ENCODE results near the gene OCIAD1. TPM values are rescaled to one million over a fixed set of nuclear protein-coding genes. Genes with fewer than 3 reads are reported as not detected.

OCIAD1 gene
- polyA plus RNA-seq, 3 donors: 112 to 145 (median 139) TPM

GRCh38 chr4:48832571-48832970 is 1.7 kb downstream of the OCIAD1 start:
- peaks cover 29% of the 10 kb centered on the region for H3K79me2 ChIP-seq (ENCODE audit: insufficient read depth, low read length)
- intact Hi-C loops (cut with micrococcal nuclease): loop anchor here in 1 of 2 donors (5.0 kb wide), 1 partner anchor 1370 kb away; the partner anchor contains the start of gene COMMD8
- no peaks in the 10 kb centered on the region for H4K20me1 ChIP-seq (ENCODE audit: insufficient read depth, low read length)
- H3K9ac ChIP-seq (ENCODE audit: insufficient read depth, low read length, poor library complexity, severe bottlenecking): no peak overlapping the region
- H2AFZ ChIP-seq (ENCODE audit: insufficient read depth, low read depth, low read length, poor library complexity, severe bottlenecking): no peak overlapping the region
- peaks cover 0 to under 1% of the 10 kb centered on the region in 2 donors for H3K27me3 ChIP-seq (ENCODE audit: control insufficient read depth in 2 of 2, insufficient read depth in 2 of 2, low read length in 2 of 2)
- Mint-ChIP-seq H3K36me3 (peaks cover 24 to 39% of the 10 kb centered on the region in 2 donors), H3K27ac (no peak overlapping the region), H3K9me3 (peaks cover 0 to 8% (median 2%) of the 10 kb centered on the region in 7 donors), H3K4me1 (peaks cover 12% of the 10 kb centered on the region), H3K27me3 (ENCODE audit: low read depth in 3 of 3) (peaks cover 0 to 2% (median 1%) of the 10 kb centered on the region in 3 donors), H3K4me3 (no peak overlapping the region)
- peaks cover 28 to 43% of the 10 kb centered on the region in 2 donors for H3K36me3 ChIP-seq (replicated peaks in 1 of 2; ENCODE audit: control insufficient read depth in 1 of 2, insufficient read depth in 2 of 2, low read length in 2 of 2)
- WGBS (ENCODE audit: insufficient coverage): 91% methylated on average over 2 of the region's 5 CpGs
- H3K27ac ChIP-seq (ENCODE audit: low read depth in 1 of 2, low read length in 2 of 2): no peak overlapping the region
- H3K9me3 ChIP-seq (replicated peaks in 1 of 2; ENCODE audit: control insufficient read depth in 1 of 2, insufficient read depth in 1 of 2, low read length in 2 of 2): no peaks in the 10 kb centered on the region
- no peak for DNase-seq
- H3K4me2 ChIP-seq (replicated peaks; ENCODE audit: extremely low read depth, low read length, poor library complexity, severe bottlenecking): no peak overlapping the region
- peaks cover 8 to 19% of the 10 kb centered on the region in 2 donors for H3K4me1 ChIP-seq (ENCODE audit: control insufficient read depth in 1 of 2, insufficient read depth in 2 of 2, low read length in 2 of 2)
- TF ChIP-seq, protein P1, sequence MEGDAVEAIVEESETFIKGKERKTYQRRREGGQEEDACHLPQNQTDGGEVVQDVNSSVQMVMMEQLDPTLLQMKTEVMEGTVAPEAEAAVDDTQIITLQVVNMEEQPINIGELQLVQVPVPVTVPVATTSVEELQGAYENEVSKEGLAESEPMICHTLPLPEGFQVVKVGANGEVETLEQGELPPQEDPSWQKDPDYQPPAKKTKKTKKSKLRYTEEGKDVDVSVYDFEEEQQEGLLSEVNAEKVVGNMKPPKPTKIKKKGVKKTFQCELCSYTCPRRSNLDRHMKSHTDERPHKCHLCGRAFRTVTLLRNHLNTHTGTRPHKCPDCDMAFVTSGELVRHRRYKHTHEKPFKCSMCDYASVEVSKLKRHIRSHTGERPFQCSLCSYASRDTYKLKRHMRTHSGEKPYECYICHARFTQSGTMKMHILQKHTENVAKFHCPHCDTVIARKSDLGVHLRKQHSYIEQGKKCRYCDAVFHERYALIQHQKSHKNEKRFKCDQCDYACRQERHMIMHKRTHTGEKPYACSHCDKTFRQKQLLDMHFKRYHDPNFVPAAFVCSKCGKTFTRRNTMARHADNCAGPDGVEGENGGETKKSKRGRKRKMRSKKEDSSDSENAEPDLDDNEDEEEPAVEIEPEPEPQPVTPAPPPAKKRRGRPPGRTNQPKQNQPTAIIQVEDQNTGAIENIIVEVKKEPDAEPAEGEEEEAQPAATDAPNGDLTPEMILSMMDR (IDR thresholded peaks at IDR 0.05): no peak
- no peak overlapping the region for H3K4me3 ChIP-seq (replicated peaks in 1 of 3; ENCODE audit: low read depth in 2 of 3, low read length in 3 of 3)

DNA sequence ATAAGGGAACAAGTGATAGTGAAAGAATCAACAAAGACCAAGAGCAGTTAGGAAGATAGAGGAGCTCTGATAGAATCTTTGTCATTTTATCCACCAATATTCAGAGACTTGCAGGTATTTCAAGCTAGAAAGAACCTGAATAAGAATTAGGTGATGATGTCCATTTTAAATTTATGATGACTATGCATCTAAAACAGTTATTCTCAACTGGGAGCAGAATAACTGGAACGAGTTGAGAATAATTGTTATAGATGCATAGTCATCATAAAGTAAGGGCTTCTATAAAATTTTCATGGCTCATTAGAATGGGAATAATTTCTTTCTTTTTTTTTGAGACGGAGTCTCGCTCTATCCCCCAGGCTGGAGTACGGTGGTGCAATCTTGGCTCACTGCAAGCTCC is 5.8 kb downstream of the OCIAD1 start:
- intact Hi-C loops (cut with micrococcal nuclease): no loop called here
- no peak overlapping the region for H3K9ac ChIP-seq (ENCODE audit: insufficient read depth, low read length, poor library complexity, severe bottlenecking)
- no peak for DNase-seq
- TF ChIP-seq, protein P1 (IDR thresholded peaks at IDR 0.05): no peak
- peaks cover 46 to 82% of the 10 kb centered on the region in 2 donors for H3K36me3 ChIP-seq (replicated peaks in 1 of 2; ENCODE audit: control insufficient read depth in 1 of 2, insufficient read depth in 2 of 2, low read length in 2 of 2)
- Mint-ChIP-seq H3K4me3 (no peak overlapping the region), H3K9me3 (peaks cover 0 to 2% (median 0%) of the 10 kb centered on the region in 7 donors), H3K27me3 (ENCODE audit: low read depth in 3 of 3) (peaks cover 0 to 2% (median 0%) of the 10 kb centered on the region in 3 donors), H3K4me1 (peaks cover 7% of the 10 kb centered on the region), H3K27ac (no peak overlapping the region), H3K36me3 (peaks cover 38 to 60% of the 10 kb centered on the region in 2 donors)
- H3K4me1 ChIP-seq (ENCODE audit: control insufficient read depth in 1 of 2, insufficient read depth in 2 of 2, low read length in 2 of 2): peaks cover 2 to 10% of the 10 kb centered on the region in 2 donors
- H3K9me3 ChIP-seq (replicated peaks in 1 of 2; ENCODE audit: control insufficient read depth in 1 of 2, insufficient read depth in 1 of 2, low read length in 2 of 2): no peaks in the 10 kb centered on the region
- WGBS (ENCODE audit: insufficient coverage): no CpG with 5 or more reads among the region's 4 CpGs
- peaks cover 18% of the 10 kb centered on the region for H4K20me1 ChIP-seq (ENCODE audit: insufficient read depth, low read length)
- no peak overlapping the region for H3K4me2 ChIP-seq (replicated peaks; ENCODE audit: extremely low read depth, low read length, poor library complexity, severe bottlenecking)
- H3K79me2 ChIP-seq (ENCODE audit: insufficient read depth, low read length): peaks cover 40% of the 10 kb centered on the region
- H2AFZ ChIP-seq (ENCODE audit: insufficient read depth, low read depth, low read length, poor library complexity, severe bottlenecking): no peak overlapping the region
- H3K27ac ChIP-seq (ENCODE audit: low read depth in 1 of 2, low read length in 2 of 2): no peak overlapping the region
- no peaks in the 10 kb centered on the region for H3K27me3 ChIP-seq (ENCODE audit: control insufficient read depth in 2 of 2, insufficient read depth in 2 of 2, low read length in 2 of 2)
- no peak overlapping the region for H3K4me3 ChIP-seq (replicated peaks in 1 of 3; ENCODE audit: low read depth in 2 of 3, low read length in 3 of 3)
